GM19452 (cell line): ENCODE results near the gene SPINK13.
"Not testable (repeated sequence)": the region's sequence is repeated elsewhere in the genome, so short reads cannot be mapped to it uniquely, and the experiment has no call there.

Experiments used
- ATAC-seq: cut with Tn5 transposase; IDR thresholded peaks from one replicate; pipeline ENCODE4 v1.9.1; 2021; ENCODE audit not compliant: unreplicated experiment

Gene SPINK13

GRCh38 chr5:148268566-148268965 is at the start of gene SPINK13:
Gene SPINK13, plus strand, starts transcription at chr5:148268794. Its CDS starts 1,279 bp downstream, at chr5:148270073.
- no peak for ATAC-seq

- no peak for ATAC-seq
Observed at GRCh38 chr5:148221508-148221907, 47.1 kb upstream of the SPINK13 start.

GRCh38 chr5:148224117-148224742 is 44.4 kb upstream of the SPINK13 start:
- ATAC-seq: no peak

- no peak for ATAC-seq
Observed at GRCh38 chr5:148228392-148228984, 40.1 kb upstream of the SPINK13 start.

GRCh38 chr5:148229840-148230239 is 38.8 kb upstream of the SPINK13 start:
- no peak for ATAC-seq

GRCh38 chr5:148230240-148230639 is 38.4 kb upstream of the SPINK13 start:
- no peak for ATAC-seq

- no peak for ATAC-seq
Observed at GRCh38 chr5:148237785-148238417, 30.7 kb upstream of the SPINK13 start.

- ATAC-seq: no peak
Observed at GRCh38 chr5:148238418-148238794, 30.2 kb upstream of the SPINK13 start, which contains the start of gene MARCOL. Gene MARCOL, plus strand, starts transcription at chr5:148238525. Its CDS starts 73 bp downstream, at chr5:148238598.

- no peak for ATAC-seq
Observed at GRCh38 chr5:148248894-148249293, 19.7 kb upstream of the SPINK13 start.

GRCh38 chr5:148255456-148255855 is 13.1 kb upstream of the SPINK13 start:
- ATAC-seq: no peak

GRCh38 chr5:148259288-148259687 is 9.3 kb upstream of the SPINK13 start:
- no peak for ATAC-seq

GRCh38 chr5:148261221-148261620 is 7.4 kb upstream of the SPINK13 start:
- no peak for ATAC-seq

GRCh38 chr5:148267962-148268361 is 632 bp upstream of the SPINK13 start:
- no peak for ATAC-seq

GRCh38 chr5:148275129-148275528 is 6.5 kb downstream of the SPINK13 start:
- ATAC-seq: not testable (repeated sequence)

GRCh38 chr5:148280893-148281292 is 12.3 kb downstream of the SPINK13 start:
- not testable (repeated sequence) for ATAC-seq

- ATAC-seq: not testable (repeated sequence)
Observed at GRCh38 chr5:148281336-148281735, 12.7 kb downstream of the SPINK13 start.

- ATAC-seq: no peak
Observed at GRCh38 chr5:148290271-148291195, 21.9 kb downstream of the SPINK13 start.

GRCh38 chr5:148297731-148298130 is 29.1 kb downstream of the SPINK13 start:
- no peak for ATAC-seq

- ATAC-seq: no peak
Observed at GRCh38 chr5:148306446-148306845, 37.9 kb downstream of the SPINK13 start.

- ATAC-seq: no peak
Observed at GRCh38 chr5:148309019-148309418, 40.4 kb downstream of the SPINK13 start.

GRCh38 chr5:148309746-148310145 is 41.2 kb downstream of the SPINK13 start:
- ATAC-seq: no peak
